ENCODE results near the gene PPP2R2B. TPM values are rescaled to one million over a fixed set of nuclear protein-coding genes. Genes with fewer than 3 reads are reported as not detected.
A peak's percentile ranks its signal among the peaks of the same experiment; 100 is the strongest.
"Not testable (repeated sequence)": the region's sequence is repeated elsewhere in the genome, so short reads cannot be mapped to it uniquely, and the experiment has no call there.

Gene PPP2R2B
- total and polyA plus RNA-seq, 2 experiments from 2014 or later = 14.4 to 21.1 TPM

DNA sequence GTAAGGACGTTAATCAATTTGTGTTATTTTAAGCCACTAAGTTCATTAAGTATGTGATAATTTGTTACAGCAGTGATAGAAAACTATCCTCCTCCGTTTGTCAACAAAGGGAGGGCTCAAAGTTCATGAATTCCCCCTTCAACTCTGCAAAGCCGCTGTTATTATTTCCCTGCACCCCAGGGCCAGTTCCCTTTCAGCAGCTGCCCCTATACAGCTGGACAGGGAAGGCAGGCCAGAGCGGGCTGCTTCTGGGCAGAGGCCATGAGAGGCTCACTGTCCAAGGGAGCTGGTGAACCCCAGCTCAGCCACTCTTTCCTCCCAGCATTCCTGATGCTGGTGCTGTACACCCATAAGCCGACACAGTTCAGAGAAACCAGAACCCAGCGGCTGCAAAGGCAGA, 260.1 kb downstream of the PPP2R2B start:
- Histone ChIP-seq H3K36me3 (no peaks in the 10 kb centered on the region), H3K27me3 (no peaks in the 10 kb centered on the region), H3K27ac (no peak overlapping the region), H3K4me3 (no peak overlapping the region), H3K9me3 (ENCODE audit: low read depth) (no peaks in the 10 kb centered on the region), H3K4me1 (ENCODE audit: low read depth) (peaks cover 10% of the 10 kb centered on the region)
- TF ChIP-seq, protein P1, sequence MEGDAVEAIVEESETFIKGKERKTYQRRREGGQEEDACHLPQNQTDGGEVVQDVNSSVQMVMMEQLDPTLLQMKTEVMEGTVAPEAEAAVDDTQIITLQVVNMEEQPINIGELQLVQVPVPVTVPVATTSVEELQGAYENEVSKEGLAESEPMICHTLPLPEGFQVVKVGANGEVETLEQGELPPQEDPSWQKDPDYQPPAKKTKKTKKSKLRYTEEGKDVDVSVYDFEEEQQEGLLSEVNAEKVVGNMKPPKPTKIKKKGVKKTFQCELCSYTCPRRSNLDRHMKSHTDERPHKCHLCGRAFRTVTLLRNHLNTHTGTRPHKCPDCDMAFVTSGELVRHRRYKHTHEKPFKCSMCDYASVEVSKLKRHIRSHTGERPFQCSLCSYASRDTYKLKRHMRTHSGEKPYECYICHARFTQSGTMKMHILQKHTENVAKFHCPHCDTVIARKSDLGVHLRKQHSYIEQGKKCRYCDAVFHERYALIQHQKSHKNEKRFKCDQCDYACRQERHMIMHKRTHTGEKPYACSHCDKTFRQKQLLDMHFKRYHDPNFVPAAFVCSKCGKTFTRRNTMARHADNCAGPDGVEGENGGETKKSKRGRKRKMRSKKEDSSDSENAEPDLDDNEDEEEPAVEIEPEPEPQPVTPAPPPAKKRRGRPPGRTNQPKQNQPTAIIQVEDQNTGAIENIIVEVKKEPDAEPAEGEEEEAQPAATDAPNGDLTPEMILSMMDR (IDR thresholded peaks at IDR 0.05; ENCODE audit: low read depth, low read length) = no peak
- DNase-seq (ENCODE audit: low read depth in 1 of 2, low spot score in 1 of 2) = no peak

DNA sequence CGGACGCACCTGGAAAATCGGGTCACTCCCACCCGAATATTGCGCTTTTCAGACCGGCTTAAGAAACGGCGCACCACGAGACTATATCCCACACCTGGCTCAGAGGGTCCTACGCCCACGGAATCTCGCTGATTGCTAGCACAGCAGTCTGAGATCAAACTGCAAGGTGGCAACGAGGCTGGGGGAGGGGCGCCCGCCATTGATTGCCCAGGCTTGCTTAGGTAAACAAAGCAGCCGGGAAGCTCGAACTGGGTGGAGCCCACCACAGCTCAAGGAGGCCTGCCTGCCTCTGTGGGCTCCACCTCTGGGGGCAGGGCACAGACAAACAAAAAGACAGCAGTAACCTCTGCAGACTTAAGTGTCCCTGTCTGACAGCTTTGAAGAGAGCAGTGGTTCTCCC, 268.8 kb downstream of the PPP2R2B start:
- DNase-seq (ENCODE audit: low read depth in 1 of 2, low spot score in 1 of 2); H3K4me3 ChIP-seq; H3K9me3 ChIP-seq (ENCODE audit: low read depth); H3K36me3 ChIP-seq; H3K27me3 ChIP-seq; H3K4me1 ChIP-seq (ENCODE audit: low read depth); H3K27ac ChIP-seq: not testable (repeated sequence)

DNA sequence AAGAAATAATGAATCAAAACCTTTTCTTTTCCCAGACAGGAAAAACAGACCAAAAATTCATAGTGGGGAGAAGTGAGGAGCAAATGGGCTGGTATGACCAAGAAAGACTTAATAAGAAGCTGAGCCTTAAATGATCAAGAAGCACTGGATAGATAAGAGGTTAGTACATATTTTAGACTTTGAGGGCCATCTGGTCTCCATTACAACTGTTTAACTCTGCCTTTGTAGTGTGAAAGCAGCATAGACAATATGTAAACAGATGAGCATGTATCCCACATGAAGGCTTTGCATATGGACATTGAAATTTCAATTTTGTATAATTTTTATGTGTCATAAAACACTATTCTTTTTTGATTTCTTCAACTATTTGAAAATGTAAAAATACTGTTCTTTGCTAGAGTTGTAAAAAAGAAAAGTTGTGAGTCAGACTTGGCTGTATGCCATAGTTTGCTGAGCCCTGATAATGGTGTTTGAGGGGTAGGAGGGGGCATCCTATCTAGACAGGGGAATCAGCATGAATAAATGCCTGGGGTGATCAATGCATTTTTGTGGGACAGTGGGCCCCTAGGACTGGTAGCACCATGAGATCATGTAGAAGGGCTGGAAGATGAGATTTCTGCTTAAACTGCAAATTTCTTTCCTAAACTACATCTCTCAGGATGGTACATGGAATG, 270.8 kb downstream of the PPP2R2B start:
- no peaks in the 10 kb centered on the region for H3K9me3 ChIP-seq (ENCODE audit: low read depth)

DNA sequence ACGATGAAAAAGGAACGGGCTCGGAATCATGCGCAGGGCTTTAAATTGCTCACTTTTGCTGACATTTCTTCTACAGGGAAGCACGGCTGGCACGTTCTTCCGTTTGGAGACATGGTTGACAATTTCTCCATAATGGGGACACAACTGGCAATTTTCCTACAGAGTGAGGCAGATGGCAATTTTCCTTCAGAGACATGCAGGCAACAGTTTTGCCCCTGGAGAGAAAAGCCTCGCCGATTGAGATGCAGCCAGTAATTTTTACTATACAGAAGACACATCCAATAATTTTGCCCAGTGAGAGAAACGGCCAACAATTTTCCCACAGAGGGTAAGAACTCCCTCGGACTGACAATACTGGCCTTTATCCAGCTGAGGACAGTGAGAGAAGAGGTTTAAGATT, 271.7 kb downstream of the PPP2R2B start:
- no peaks in the 10 kb centered on the region for H3K27me3 ChIP-seq
- H3K9me3 ChIP-seq (ENCODE audit: low read depth) = no peaks in the 10 kb centered on the region
- TF ChIP-seq, protein P1 (IDR thresholded peaks at IDR 0.05; ENCODE audit: low read depth, low read length) = no peak
- no peak for DNase-seq (ENCODE audit: low read depth in 1 of 2, low spot score in 1 of 2)
- H3K4me1 ChIP-seq (ENCODE audit: low read depth) = peaks cover 9% of the 10 kb centered on the region
- H3K36me3 ChIP-seq = no peaks in the 10 kb centered on the region
- H3K4me3 ChIP-seq = no peak overlapping the region
- no peak overlapping the region for H3K27ac ChIP-seq

More for the DNA sequence above, 270.8 kb downstream of the PPP2R2B start:
- Histone ChIP-seq H3K27ac (no peak overlapping the region), H3K4me3 (no peak overlapping the region), H3K4me1 (ENCODE audit: low read depth) (peaks cover 9% of the 10 kb centered on the region), H3K36me3 (no peaks in the 10 kb centered on the region), H3K27me3 (no peaks in the 10 kb centered on the region)
- TF ChIP-seq, protein P1 (IDR thresholded peaks at IDR 0.05; ENCODE audit: low read depth, low read length) = no peak
- DNase-seq (ENCODE audit: low read depth in 1 of 2, low spot score in 1 of 2) = no peak

DNA sequence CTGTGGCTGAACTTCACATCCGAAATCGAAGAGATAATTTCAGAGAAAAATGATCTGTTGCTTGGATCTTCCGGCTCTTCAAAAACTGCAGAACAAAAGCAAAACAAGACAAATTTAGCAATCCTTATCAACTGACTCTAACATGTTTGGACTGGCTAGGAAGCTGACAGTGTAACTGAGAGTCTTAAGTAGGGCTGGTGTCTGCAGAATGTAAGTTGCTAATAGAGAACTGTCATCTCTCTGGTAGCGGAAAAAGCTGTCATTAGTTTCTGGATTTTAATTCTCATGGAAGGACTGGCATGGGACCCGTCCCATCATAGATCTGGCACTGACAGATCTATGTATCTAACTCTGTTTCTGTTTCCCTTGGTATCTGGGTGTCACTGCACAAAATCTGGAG, 278.2 kb downstream of the PPP2R2B start:
- H3K36me3 ChIP-seq = no peaks in the 10 kb centered on the region
- TF ChIP-seq, protein P1 (IDR thresholded peaks at IDR 0.05; ENCODE audit: low read depth, low read length) = no peak
- peaks cover 48% of the 10 kb centered on the region for H3K4me1 ChIP-seq (ENCODE audit: low read depth)
- H3K27me3 ChIP-seq = no peaks in the 10 kb centered on the region
- peak overlapping the region; percentile 73 for H3K27ac ChIP-seq
- DNase-seq (ENCODE audit: low read depth in 1 of 2, low spot score in 1 of 2) = peak in 1 of 2 donors; percentile 51
- no peak overlapping the region for H3K4me3 ChIP-seq
- H3K9me3 ChIP-seq (ENCODE audit: low read depth) = no peaks in the 10 kb centered on the region

DNA sequence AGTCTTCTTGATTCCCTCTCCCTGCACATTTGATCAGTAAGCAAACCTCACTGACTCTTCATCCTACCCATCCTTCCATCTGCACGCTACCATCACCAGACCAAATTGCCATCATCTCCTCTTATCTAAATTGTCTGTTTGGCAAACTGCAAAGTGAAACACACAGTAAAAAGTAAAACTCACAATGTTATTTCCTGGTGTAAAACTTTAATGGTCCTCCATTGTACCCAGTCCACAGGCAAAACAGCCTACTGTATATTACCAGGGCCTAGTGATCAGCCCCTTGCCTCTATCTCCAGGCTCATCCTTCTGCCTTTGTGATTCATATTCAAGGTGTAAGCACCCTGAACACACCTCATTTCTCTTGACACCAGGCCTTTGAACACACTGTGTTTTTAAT, 279.3 kb downstream of the PPP2R2B start:
- no peaks in the 10 kb centered on the region for H3K36me3 ChIP-seq
- H3K4me3 ChIP-seq = no peak overlapping the region
- H3K27me3 ChIP-seq = no peaks in the 10 kb centered on the region
- TF ChIP-seq, protein P1 (IDR thresholded peaks at IDR 0.05; ENCODE audit: low read depth, low read length) = no peak
- H3K27ac ChIP-seq = peak overlapping the region; percentile 73
- peaks cover 55% of the 10 kb centered on the region for H3K4me1 ChIP-seq (ENCODE audit: low read depth)
- H3K9me3 ChIP-seq (ENCODE audit: low read depth) = no peaks in the 10 kb centered on the region
- no peak for DNase-seq (ENCODE audit: low read depth in 1 of 2, low spot score in 1 of 2)

Data from cardiac muscle cell (in vitro differentiated cells and primary cell).